T-cell (primary cell): ENCODE results near the gene PPP2R5B. TPM values are rescaled to one million over a fixed set of nuclear protein-coding genes. Genes with fewer than 3 reads are reported as not detected.

Experiments used
- ATAC-seq, 4 experiments: fragments of 200-7000 bp in 3 of 4; fragments of 150-1000 bp in 1 of 4; cut with Tn5 transposase; replicated peaks in 1 of 4; 1 replicate in 3 of 4; 2 replicates in 1 of 4; pipeline ENCODE4 v1.10.0; 2021; ENCODE audit warnings: moderate library complexity in 3 of 4, mild to moderate bottlenecking in 2 of 4, moderate number of reproducible peaks in 1 of 4
- CTCF ChIA-PET, 2 donors: fragments of 300-600 bp; sonication (Branson Sonifier 250); formaldehyde crosslinking; loops; one replicate each; lab custom pipeline; 2022; ENCODE audit warnings: antibody characterized with exemption in 2 of 2; lab: Charles Lee
- POLR2A ChIA-PET, 2 donors: fragments of 300-600 bp; sonication (Branson Sonifier 250); formaldehyde crosslinking; loops; one replicate each; lab custom pipeline; 2022; ENCODE audit warnings: antibody characterized with exemption in 2 of 2; lab: Charles Lee
- DNase-seq, 35 experiments: peaks; one replicate each; pipeline versions ENCODE4 v3.0.0 to v3.0.0-alpha.2; 2013 to 2023
- H3K27ac ChIP-seq: one replicate; pipeline ENCODE4 v1.5.1; 2013; ENCODE audit warnings: low read length
- H3K27me3 ChIP-seq, 2 experiments: replicated peaks in 1 of 2; 1 replicate in 1 of 2; 2 replicates in 1 of 2; pipeline versions ENCODE4 v1.6.1 to v1.7.0; 2013; ENCODE audit warnings: low read length in 1 of 2, mixed read lengths in 1 of 2; ENCODE audit not compliant: control insufficient read depth in 2 of 2, insufficient read depth in 2 of 2; ENCODE audit errors: extremely low read depth in 1 of 2
- H3K36me3 ChIP-seq, 2 donors: 1 replicate in 1 of 2; 2 replicates in 1 of 2; pipeline versions ENCODE4 v1.6.1 to v1.7.0; 2013; ENCODE audit warnings: low read length in 1 of 2; ENCODE audit not compliant: control insufficient read depth in 2 of 2, insufficient read depth in 1 of 2; ENCODE audit errors: extremely low read depth in 1 of 2
- H3K4me1 ChIP-seq, 2 experiments: 1 replicate in 1 of 2; 2 replicates in 1 of 2; pipeline versions ENCODE4 v1.6.1 to v1.7.0; 2013; ENCODE audit warnings: low read length in 2 of 2, mixed read lengths in 1 of 2; ENCODE audit not compliant: insufficient read depth in 2 of 2, control insufficient read depth in 1 of 2; ENCODE audit errors: extremely low read depth in 1 of 2
- H3K4me3 ChIP-seq, 2 donors: 1 replicate in 1 of 2; 2 replicates in 1 of 2; pipeline versions ENCODE4 v1.5.1 to v1.7.0; 2013; ENCODE audit warnings: mild to moderate bottlenecking in 2 of 2, low read length in 1 of 2, moderate library complexity in 1 of 2; ENCODE audit not compliant: control insufficient read depth in 1 of 2; ENCODE audit errors: extremely low read depth in 1 of 2
- H3K9me3 ChIP-seq: 2 replicates; pipeline ENCODE4 v1.7.0; 2013
- H3K27ac Mint-ChIP-seq, 2 donors: one replicate each; pipeline ENCODE4 v1.8.0; 2020 to 2021; ENCODE audit warnings: mild to moderate bottlenecking in 2 of 2, mixed read lengths in 2 of 2
- H3K27me3 Mint-ChIP-seq, 2 donors: one replicate each; pipeline ENCODE4 v1.8.0; 2021 to 2022; ENCODE audit warnings: mixed read lengths in 2 of 2
- H3K36me3 Mint-ChIP-seq: one replicate; pipeline ENCODE4 v1.8.0; 2021; ENCODE audit warnings: mixed read lengths
- H3K4me1 Mint-ChIP-seq, 3 donors: one replicate each; pipeline ENCODE4 v1.8.0; 2020 to 2022; ENCODE audit warnings: mixed read lengths in 3 of 3, mild to moderate bottlenecking in 1 of 3
- H3K4me3 Mint-ChIP-seq, 3 donors: one replicate each; pipeline ENCODE4 v1.8.0; 2020 to 2022; ENCODE audit warnings: mild to moderate bottlenecking in 3 of 3, mixed read lengths in 3 of 3, moderate library complexity in 3 of 3
- H3K9me3 Mint-ChIP-seq, 3 donors: one replicate each; pipeline ENCODE4 v1.8.0; 2020 to 2022; ENCODE audit warnings: mixed read lengths in 3 of 3
- WGBS: methylation state at CpG from one replicate; pipeline ENCODE4 v1.1.5; 2013; ENCODE audit warnings: missing lambda C conversion rate; ENCODE audit not compliant: insufficient coverage; 5-methylcytosine and 5-hydroxymethylcytosine counted together
- total RNA-seq, 35 experiments: library from RNA in 6 of 35; stranded (reverse) in 6 of 35; fragments of 120-200 nt in 1 of 35; gene quantifications; one replicate each; pipeline versions ENCODE4 v1.2.1 to v1.2.4 and lab custom pipeline; 2013 to 2026

Gene PPP2R5B
- total RNA-seq, 5 donors from 2014 or later (not counting 1 experiment from before 2014, with no cell fraction given) = 15.3 to 25.4 (median 17.2) TPM

DNA sequence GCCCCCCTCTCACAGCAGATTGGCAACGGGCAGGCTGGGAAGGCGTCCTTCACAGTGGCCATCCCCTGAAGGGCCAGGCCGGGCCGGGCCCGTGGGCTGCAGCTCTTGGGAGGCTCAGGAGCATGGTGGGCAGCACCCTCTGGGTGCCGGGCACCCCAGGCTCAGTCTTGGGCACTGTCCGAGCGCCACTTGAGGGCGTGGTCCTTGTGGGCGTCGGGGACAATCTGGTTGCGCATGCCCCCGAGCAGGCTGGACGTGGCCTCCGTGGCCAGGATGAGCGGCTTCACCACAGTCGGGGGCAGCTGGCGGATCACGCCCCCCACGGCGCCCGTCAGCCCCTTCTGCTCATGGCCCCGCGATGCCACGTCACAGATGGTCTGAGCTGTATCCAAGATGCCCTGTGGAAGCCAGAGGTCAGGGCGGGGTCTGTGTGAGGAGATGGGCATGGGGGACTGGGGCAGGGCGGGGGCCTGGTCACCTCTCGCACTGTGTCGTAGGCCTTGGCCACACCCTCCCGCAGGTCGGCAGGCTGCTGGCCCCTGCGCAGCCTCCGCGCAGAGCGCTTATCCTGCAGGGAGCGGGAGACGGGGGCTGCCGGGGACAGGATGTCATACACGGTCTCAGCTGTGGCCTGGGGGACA lies 29.6 kb upstream of the PPP2R5B start:
- no peak overlapping the region for H3K27ac Mint-ChIP-seq
- peaks cover under 1 to 7% (median 5%) of the 10 kb centered on the region in 3 donors for H3K4me1 Mint-ChIP-seq
- peaks cover 14 to 28% of the 10 kb centered on the region in 2 donors for H3K36me3 ChIP-seq
- POLR2A ChIA-PET = interaction anchor here in 1 of 2 donors (0.6 kb wide), 1 partner anchor 49 kb away, joined by 8 read pairs; no protein-coding TSS in a partner anchor
- peaks cover 2 to 15% of the 10 kb centered on the region in 2 experiments for H3K4me1 ChIP-seq
- ATAC-seq (peak in 1 of 4 experiments; percentile 2), DNase-seq (no peak)
- H3K4me3 Mint-ChIP-seq = no peak overlapping the region
- H3K27ac ChIP-seq = no peak overlapping the region
- no peaks in the 10 kb centered on the region for H3K9me3 Mint-ChIP-seq
- H3K9me3 ChIP-seq = no peaks in the 10 kb centered on the region
- H3K27me3 Mint-ChIP-seq = no peaks in the 10 kb centered on the region
- no peak overlapping the region for H3K4me3 ChIP-seq
- H3K36me3 Mint-ChIP-seq = peaks cover 20% of the 10 kb centered on the region
- H3K27me3 ChIP-seq = no peaks in the 10 kb centered on the region
- 83% methylated on average over 33 of the region's 39 CpGs for WGBS
- CTCF ChIA-PET = interaction anchor here (0.6 to 4.2 kb wide), 4 partner anchors 20 to 64 kb away, joined by 3 to 25 read pairs (median 6); partner anchors contain the start of gene CDC42BPG (in 1 of the 2)

DNA sequence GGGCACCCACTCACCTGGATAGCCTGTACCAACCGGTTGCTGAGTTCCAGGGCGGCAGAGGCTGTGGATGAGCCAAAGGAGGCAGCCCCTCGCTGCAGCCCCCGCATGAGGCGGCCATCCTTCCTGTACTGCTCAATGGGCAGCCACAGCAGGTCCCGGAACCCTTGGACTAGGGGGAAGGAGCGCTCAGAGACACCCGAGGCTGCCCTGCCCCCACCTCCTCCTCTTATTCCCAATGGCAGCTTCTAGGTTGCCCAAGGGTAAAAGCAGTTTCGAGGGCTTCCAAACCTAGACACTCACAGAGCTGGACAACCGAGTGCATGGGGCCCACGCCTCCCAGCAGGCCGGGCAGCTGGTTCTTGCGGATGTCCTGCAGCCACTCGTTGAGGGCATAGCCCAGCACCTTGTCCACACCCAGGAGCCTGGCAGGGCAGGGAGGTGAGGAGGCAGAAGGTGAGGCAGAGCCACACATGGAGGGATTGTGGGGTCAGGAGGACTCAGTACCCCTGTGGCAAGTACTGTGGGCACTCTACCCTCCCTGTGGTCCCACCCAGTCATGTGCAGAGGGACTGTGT lies 28.0 kb upstream of the PPP2R5B start:
- no peak overlapping the region for H3K4me3 ChIP-seq
- H3K27ac ChIP-seq = no peak overlapping the region
- no peak for DNase-seq
- peaks cover 2 to 26% of the 10 kb centered on the region in 2 experiments for H3K4me1 ChIP-seq
- Mint-ChIP-seq H3K4me3 (no peak overlapping the region), H3K9me3 (no peaks in the 10 kb centered on the region), H3K4me1 (peaks cover 12 to 17% (median 17%) of the 10 kb centered on the region in 3 donors), H3K36me3 (peaks cover 27% of the 10 kb centered on the region), H3K27me3 (no peaks in the 10 kb centered on the region), H3K27ac (no peak overlapping the region)
- no peak for ATAC-seq
- no peaks in the 10 kb centered on the region for H3K9me3 ChIP-seq
- ChIA-PET CTCF (interaction anchor here (0.5 to 4.2 kb wide), 4 partner anchors 45 to 228 kb away, joined by 5 to 25 read pairs (median 6); no protein-coding TSS in a partner anchor), POLR2A (interaction anchor here (0.6 to 0.9 kb wide), 3 partner anchors 15 to 31 kb away, joined by 3 to 8 read pairs (median 3); no protein-coding TSS in a partner anchor)
- H3K36me3 ChIP-seq = peaks cover 14 to 36% of the 10 kb centered on the region in 2 donors
- no peaks in the 10 kb centered on the region for H3K27me3 ChIP-seq
- WGBS = 93% methylated on average over 11 of the region's 14 CpGs

DNA sequence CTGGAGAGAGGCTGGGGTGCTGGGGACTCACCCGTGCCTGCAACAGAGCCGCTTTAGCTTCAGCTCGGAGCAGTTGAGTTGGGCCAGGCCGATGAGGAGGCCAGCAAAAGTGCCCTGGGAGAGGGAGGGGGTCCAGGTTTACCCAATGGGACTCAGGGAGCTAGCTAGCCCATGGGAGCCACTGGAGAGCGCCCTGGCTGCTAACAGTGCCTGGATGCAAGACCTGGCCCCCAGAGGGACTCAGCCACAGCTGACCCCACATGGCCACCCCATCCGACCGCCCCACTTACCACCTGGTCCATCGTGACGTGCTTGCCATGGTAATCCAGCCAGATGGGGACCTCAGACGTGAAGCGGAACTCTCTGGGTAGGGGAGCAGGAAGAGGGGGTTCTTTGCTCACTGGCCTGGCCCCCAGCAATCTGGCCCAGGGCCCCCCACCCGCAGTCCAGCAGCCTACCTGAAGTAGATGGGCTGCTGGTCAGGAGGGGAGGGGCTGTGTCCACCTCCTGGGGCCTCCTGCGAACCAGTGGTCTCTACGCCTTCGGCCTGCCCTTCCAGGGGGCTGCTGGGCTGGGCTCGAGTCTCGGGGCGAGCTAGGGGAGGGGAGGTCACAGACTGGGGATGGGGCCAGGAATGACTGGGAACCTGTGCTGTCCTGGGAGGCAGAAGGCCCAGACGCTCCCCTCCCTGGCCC lies 27.0 kb upstream of the PPP2R5B start:
- Mint-ChIP-seq H3K27me3 (no peaks in the 10 kb centered on the region), H3K4me3 (no peak overlapping the region), H3K27ac (no peak overlapping the region), H3K36me3 (peaks cover 32% of the 10 kb centered on the region), H3K9me3 (no peaks in the 10 kb centered on the region), H3K4me1 (peaks cover 14 to 23% (median 22%) of the 10 kb centered on the region in 3 donors)
- Histone ChIP-seq H3K9me3 (no peaks in the 10 kb centered on the region), H3K36me3 (peaks cover 9 to 44% of the 10 kb centered on the region in 2 donors), H3K4me3 (no peak overlapping the region), H3K27me3 (no peaks in the 10 kb centered on the region), H3K27ac (no peak overlapping the region), H3K4me1 (peaks cover 2 to 26% of the 10 kb centered on the region in 2 experiments)
- ChIA-PET POLR2A (interaction anchor here (0.6 to 0.7 kb wide), 2 partner anchors 19 to 30 kb away, joined by 3 to 8 read pairs; no protein-coding TSS in a partner anchor), CTCF (interaction anchor here (0.5 to 1.3 kb wide), 5 partner anchors 46 to 227 kb away, joined by 3 to 7 read pairs (median 5); partner anchors contain the start of gene CDC42BPG (in 1 of the 2))
- no peak for ATAC-seq
- WGBS = 93% methylated on average over 3 of the region's 19 CpGs
- no peak for DNase-seq

DNA sequence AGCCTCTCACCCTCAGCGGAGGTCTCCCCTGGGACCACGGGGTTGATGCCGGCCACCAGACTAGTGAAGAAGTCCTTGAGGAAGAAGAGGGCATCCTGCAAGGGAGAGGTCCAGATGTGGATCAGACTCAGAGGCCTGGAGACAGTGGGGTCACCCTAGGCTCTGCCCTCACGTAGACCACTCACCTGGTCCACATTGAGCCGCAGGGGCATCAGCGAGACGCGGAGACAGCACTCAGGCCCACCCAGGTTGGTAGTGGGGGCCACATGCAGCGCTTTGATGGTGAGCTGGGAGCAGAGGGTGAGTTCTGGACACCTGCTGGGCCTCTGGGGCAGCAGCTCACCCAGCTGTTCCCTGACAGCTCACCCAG lies 26.4 kb upstream of the PPP2R5B start:
- Histone ChIP-seq H3K27me3 (no peaks in the 10 kb centered on the region), H3K4me1 (peaks cover 2 to 26% of the 10 kb centered on the region in 2 experiments), H3K4me3 (no peak overlapping the region), H3K9me3 (no peaks in the 10 kb centered on the region), H3K36me3 (peaks cover 9 to 47% of the 10 kb centered on the region in 2 donors), H3K27ac (no peak overlapping the region)
- H3K9me3 Mint-ChIP-seq = no peaks in the 10 kb centered on the region
- H3K27ac Mint-ChIP-seq = no peak overlapping the region
- ChIA-PET POLR2A (no interaction called here), CTCF (interaction anchor here in 1 of 2 donors (0.7 to 1.3 kb wide), 2 partner anchors 46 to 54 kb away, joined by 3 read pairs; partner anchors contain the start of gene CDC42BPG)
- ATAC-seq (no peak), DNase-seq (no peak)
- H3K4me1 Mint-ChIP-seq = peaks cover 14 to 23% (median 22%) of the 10 kb centered on the region in 3 donors
- WGBS = 100% methylated on average over 4 of the region's 9 CpGs
- H3K36me3 Mint-ChIP-seq = peaks cover 32% of the 10 kb centered on the region
- H3K4me3 Mint-ChIP-seq = no peak overlapping the region
- H3K27me3 Mint-ChIP-seq = no peaks in the 10 kb centered on the region

DNA sequence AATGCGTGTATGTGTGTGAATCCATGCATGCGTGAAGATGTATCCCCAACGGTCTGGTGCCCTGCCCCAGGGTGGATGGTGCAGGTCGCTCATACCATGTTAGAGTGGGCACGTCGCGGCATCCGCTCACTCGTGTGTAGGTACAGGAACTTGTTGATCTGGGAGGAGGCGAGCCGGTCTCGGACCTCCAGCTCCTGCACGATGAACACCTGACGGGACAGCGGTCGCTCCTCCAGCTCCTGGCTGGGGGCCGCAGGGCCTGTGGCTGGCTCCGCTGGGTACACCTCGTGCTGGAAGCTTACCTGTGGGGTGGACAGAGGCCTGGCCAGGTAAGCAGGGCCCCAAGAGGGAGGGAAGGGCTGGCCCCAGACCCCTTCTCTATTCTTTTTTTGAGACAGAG lies 25.9 kb upstream of the PPP2R5B start:
- no peak overlapping the region for H3K4me3 ChIP-seq
- WGBS = 96% methylated on average over 10 of the region's 19 CpGs
- no peaks in the 10 kb centered on the region for H3K27me3 ChIP-seq
- CTCF ChIA-PET = interaction anchor here in 1 of 2 donors (0.7 to 1.3 kb wide), 2 partner anchors 47 to 54 kb away, joined by 3 read pairs; partner anchors contain the start of gene CDC42BPG
- H3K4me1 ChIP-seq = peaks cover 2 to 26% of the 10 kb centered on the region in 2 experiments
- Mint-ChIP-seq H3K27ac (no peak overlapping the region), H3K9me3 (no peaks in the 10 kb centered on the region), H3K27me3 (no peaks in the 10 kb centered on the region), H3K36me3 (peaks cover 32% of the 10 kb centered on the region), H3K4me3 (no peak overlapping the region), H3K4me1 (peaks cover 14 to 23% (median 22%) of the 10 kb centered on the region in 3 donors)
- no peak for ATAC-seq
- H3K9me3 ChIP-seq = no peaks in the 10 kb centered on the region
- POLR2A ChIA-PET = no interaction called here
- H3K27ac ChIP-seq = no peak overlapping the region
- DNase-seq = no peak
- peaks cover 9 to 51% of the 10 kb centered on the region in 2 donors for H3K36me3 ChIP-seq
